Measurements from ENCODE around the gene DHX58.

Gene DHX58

DNA sequence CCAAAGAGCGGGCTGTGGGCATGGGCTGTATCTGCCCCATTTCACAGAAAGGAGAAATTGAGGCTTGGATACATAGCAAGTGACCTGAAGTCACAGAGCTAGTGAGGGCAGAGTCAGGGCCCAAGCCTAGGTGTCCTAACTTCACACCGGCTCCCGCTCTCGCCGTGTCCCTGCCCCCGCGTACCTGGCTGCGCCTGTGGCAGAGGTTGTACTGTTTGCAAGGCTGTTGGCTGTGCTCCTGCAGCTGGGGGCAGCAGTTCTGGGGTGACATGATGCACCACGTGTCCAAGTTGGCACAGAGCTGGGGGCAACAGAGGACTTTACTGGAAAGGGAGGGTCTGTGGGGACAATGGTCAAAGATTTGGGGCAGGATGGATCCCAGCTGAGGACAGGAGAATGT, 3.4 kb downstream of the DHX58 start:
- DNase-seq: no peak

DNA sequence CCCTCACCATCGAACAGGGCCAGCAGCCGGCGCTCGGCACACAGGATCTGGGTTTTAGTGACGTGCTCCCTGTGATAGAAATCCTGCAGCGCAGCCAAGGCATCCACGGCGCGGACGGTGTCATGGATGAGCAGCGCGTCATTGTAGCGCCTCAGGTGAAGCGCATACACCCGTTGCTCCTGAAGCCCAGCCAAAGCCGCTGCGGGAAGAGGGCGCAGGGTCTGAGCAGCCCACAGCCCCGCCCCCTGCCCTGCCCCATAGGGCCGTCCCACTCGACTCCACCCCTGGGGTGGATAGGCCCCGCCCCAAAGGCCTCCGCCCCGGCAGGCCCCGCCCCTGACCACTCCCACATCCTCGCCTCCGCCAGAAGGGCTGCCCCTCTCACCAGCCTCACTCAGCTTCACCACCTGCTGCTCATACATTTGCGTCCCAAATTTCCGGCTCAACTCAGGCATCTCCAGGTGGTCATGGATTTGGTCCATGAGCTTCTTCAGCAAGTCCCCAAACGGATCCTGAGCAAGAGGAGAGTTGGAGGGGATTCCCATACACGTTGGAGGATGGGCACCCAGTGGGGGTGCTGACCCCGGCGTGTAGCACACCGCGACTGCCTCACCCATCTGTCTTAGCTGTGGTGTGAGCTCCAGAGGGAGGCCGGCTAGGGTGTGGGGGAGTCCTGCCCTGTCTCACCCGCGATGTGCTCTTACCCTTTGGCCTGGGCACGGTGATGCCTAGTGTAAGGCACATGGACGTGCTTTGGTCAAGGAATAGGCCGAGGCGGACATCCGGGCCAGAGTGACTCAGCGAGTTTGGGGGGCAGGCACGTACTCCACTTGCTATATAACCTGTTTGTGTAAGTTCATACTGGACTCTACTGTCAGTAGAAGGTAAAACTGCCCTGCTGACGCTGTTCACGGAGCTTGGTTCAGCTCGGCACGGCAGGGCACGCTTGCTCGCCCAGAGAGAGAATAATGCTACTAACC, 4.6 kb downstream of the DHX58 start:
- no peak for DNase-seq

DNA sequence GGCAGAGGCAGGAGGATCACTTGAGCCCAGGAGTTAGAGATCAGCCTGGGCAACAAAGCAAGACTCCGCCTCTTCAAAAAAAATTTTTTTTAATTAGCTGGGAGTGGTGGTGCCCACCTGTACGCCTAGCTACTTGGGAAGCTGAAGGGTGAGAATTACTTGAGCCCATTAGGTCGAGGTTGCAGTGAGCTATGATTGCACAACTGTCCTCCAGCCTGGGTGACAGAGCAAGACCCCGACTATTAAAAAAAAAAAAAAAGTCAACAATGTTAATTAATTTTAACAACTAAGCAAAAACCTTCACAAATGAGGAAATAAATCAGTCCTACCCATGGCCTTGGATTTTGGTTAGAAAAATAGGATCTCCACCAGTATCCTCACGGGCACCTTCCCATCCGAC, 5.4 kb downstream of the DHX58 start:
- no peak for DNase-seq

DNA sequence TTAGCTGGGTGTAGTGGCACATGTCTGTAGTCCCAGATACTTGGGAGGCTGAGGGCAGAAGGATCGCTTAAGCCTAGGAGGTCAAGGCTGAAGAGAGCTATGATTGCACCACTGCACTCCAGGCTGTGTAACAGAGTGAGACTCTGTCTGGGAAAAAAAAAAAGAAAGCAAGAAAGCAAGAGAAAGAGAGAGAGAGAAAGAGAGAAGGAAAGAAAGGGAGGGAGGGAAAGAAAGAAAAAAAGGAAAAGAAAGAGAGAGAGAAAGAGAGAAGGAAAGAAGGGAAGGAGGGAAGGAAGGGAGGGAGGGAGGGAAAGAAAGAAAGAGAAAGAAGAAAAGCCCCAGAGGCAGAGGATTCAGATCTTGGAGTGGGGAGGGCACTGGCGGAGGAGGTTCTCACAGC, 6.5 kb downstream of the DHX58 start:
- DNase-seq: no peak

GRCh38 chr17:42104264-42104663, 8.2 kb downstream of the DHX58 start:
- no peak for DNase-seq

- no peak for DNase-seq
Measured at GRCh38 chr17:42103221-42103954, 9.1 kb downstream of the DHX58 start.

GRCh38 chr17:42101513-42102292, 10.8 kb downstream of the DHX58 start:
- peak; percentile 47 for DNase-seq

GRCh38 chr17:42098730-42099399, 13.6 kb downstream of the DHX58 start:
- no peak for DNase-seq

- DNase-seq: peak; percentile 47
Measured at GRCh38 chr17:42097691-42098631, 14.6 kb downstream of the DHX58 start, which contains the start of gene ZNF385C. ZNF385C (minus strand) TSS chr17:42098473; CDS start chr17:42063056, 35,417 bp downstream.

- DNase-seq: no peak
Measured at GRCh38 chr17:42096360-42097111, 16.0 kb downstream of the DHX58 start.

- no peak for DNase-seq
Measured at GRCh38 chr17:42094375-42095069, 18.0 kb downstream of the DHX58 start.

GRCh38 chr17:42092939-42093338, 19.6 kb downstream of the DHX58 start:
- no peak for DNase-seq

GRCh38 chr17:42090964-42091790, 21.3 kb downstream of the DHX58 start:
- DNase-seq: no peak

DNA sequence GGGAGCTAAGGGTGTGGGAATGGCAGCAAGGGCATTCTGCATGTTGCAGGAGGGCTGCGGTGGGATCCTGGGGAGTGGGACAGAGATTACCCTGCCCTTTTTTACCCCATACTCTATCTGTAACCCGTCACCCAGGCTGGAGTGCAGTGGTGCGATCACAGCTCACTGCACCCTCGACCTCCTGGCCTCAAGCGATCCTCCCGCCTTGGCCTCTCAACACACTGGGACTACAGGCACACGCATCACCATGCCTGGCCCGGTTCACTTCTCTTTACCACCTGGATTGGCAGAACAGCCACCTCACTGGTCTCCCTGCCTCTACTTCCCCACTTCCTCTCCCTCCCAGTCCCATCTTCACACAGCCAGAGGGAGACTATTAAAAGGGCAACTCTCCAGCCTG, 23.8 kb downstream of the DHX58 start:
- no peak for DNase-seq

DNA sequence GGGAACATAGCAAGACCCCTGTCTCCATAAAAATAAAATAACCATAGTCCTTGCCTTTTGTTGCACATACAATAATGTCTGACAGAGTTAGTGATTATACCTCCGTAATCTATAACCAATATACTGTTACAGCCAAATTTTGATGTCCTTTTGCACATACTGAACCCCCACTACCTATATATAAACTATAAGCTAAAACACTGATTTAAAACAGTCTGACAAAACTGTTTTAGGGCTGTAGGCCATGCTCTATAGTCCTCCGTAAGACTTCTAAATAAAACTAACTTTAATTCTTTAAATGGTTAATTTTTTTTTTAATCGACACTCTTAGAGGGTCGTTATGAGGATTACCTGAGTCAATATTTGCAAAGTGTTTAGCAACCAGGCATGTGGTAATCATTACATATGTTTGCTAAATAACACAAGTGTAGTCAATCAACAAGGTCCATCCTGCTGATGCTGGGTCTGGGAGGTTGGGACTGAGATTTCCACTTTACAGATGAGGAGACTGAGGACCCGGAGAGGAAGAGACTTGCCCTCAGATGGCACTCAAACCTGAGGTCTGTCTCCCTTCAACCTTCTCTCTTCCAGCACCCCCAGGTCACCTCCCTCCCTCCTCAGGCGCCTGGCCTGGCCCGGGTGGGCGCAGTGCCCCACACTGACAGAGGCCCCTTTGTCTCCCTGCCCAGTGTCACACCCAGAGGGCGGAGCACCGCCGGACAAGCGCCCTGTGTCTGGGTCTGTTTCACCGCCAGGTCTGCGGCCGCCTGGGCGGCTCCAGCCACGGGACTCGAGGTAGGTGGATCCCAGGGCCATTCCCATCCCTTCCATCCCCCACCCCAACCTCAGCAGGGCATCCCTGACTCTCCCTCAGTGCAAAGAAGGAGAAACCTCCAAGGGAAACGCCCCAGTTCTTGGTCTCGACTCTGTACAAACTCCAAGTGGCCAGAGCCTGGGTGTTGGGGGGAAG, 24.5 kb downstream of the DHX58 start:
- DNase-seq: no peak

GRCh38 chr17:42087042-42087701, 25.3 kb downstream of the DHX58 start:
- DNase-seq: no peak

GRCh38 chr17:42081516-42082129, 30.9 kb downstream of the DHX58 start:
- no peak for DNase-seq
